ENCODE results near the gene NSF.

DNA sequence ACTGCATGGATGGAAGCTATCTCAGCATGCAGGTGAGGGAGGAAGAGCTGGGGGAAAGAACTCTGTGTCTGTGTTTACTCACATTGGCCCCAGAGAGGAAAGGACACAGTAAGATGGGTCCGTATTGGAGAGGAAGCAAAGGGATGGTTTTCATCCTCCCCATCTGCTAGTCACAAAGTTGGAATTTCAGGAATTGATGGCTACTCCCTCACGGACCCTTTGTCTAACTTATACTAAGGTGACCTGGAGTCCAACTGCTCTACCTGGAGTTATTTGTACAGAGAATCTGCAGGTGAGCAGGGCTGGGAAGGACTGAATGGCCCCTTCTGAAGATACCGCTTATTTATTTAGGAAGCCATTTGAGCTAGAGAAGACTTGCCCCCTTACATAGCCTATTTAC lies 172.9 kb downstream of the NSF start:
- no peak for TF ChIP-seq CTCF (IDR thresholded peaks at IDR 0.05; ENCODE audit: low read depth, low read length, poor library complexity, severe bottlenecking)
- no peak for TF ChIP-seq EZH2phosphoT487 (IDR thresholded peaks at IDR 0.05; ENCODE audit: borderline replicate concordance, low read length)
